Neural cell (in vitro differentiated cells): ENCODE results near the gene VSTM2B.

Experiments
- CTCF ChIP-seq: fragments of 450-650 bp; IDR thresholded peaks from 2 replicates; pipeline ENCODE4 v1.5.1; 2014; ENCODE audit warnings: antibody characterized with exemption, mild to moderate bottlenecking, moderate library complexity; ENCODE audit not compliant: poor library complexity, severe bottlenecking
- POLR2AphosphoS5 ChIP-seq: IDR thresholded peaks from 2 replicates; pipeline ENCODE4 v1.6.1; 2012
- RAD21 ChIP-seq: fragments of 450-650 bp; conservative IDR thresholded peaks from 2 replicates; pipeline ENCODE4 v1.6.1; 2014; ENCODE audit warnings: antibody characterized with exemption, mild to moderate bottlenecking, moderate library complexity
- REST ChIP-seq: IDR thresholded peaks from 2 replicates; pipeline ENCODE4 v1.6.1; 2012; ENCODE audit warnings: borderline replicate concordance

GRCh38 chr19:29509456-29509855, 16.3 kb upstream of the VSTM2B start:
- no peak for TF ChIP-seq CTCF
- TF ChIP-seq RAD21, result no peak
- no peak for TF ChIP-seq REST
- TF ChIP-seq POLR2AphosphoS5, result no peak
